Measurements from ENCODE around the gene RPS16. TPM values are rescaled to one million over a fixed set of nuclear protein-coding genes. Genes with fewer than 3 reads are reported as not detected.

Gene RPS16
- total and polyA plus RNA-seq, 9 of the 15 experiments (the other 6 are each of a cell fraction or from before 2014, with no cell fraction given) = 82.6 to 3,671 (median 2,204) TPM

- TF ChIP-seq ATF6 (CRISPR knock-in tag; IDR thresholded peaks at IDR 0.05) = no peak
- TF ChIP-seq CTCFL (IDR thresholded peaks at IDR 0.05; ENCODE audit: borderline replicate concordance, insufficient read depth, low read depth, low read length, poor library complexity, severe bottlenecking) = no peak
- no peak for TF ChIP-seq MAX (CRISPR knock-in tag; IDR thresholded peaks at IDR 0.05)
- no peak for TF ChIP-seq ZC3H4 (CRISPR knock-in tag; IDR thresholded peaks at IDR 0.05; ENCODE audit: borderline replicate concordance)
- TF ChIP-seq PHB2 (IDR thresholded peaks at IDR 0.05; ENCODE audit: low read depth) = no peak
- TF ChIP-seq THRB (CRISPR knock-in tag; conservative IDR thresholded peaks at IDR 0.05) = peak; percentile 73; the same call in 1 of the 2 replicates
- TF ChIP-seq SMAD4 (CRISPR knock-in tag; conservative IDR thresholded peaks at IDR 0.05) = peak; percentile 51
- TF ChIP-seq RAD21 (CRISPR knock-in tag; conservative IDR thresholded peaks at IDR 0.05 in 1 of 2, IDR thresholded peaks at IDR 0.05 in 1 of 2) = no peak
- no peak for TF ChIP-seq CBFA2T3 (IDR thresholded peaks at IDR 0.05)
- TF ChIP-seq STAT5A (IDR thresholded peaks at IDR 0.05; ENCODE audit: borderline replicate concordance, low read length) = no peak
- TF ChIP-seq MEIS2 (IDR thresholded peaks at IDR 0.05; ENCODE audit: partially characterized antibody) = no peak
- TF ChIP-seq ZNF644 (tag; IDR thresholded peaks at IDR 0.05; ENCODE audit: low read depth) = no peak
- TF ChIP-seq ZFX (CRISPR knock-in tag; IDR thresholded peaks at IDR 0.05) = no peak; the same call in 1 of the 2 replicates
- no peak for TF ChIP-seq CREM (IDR thresholded peaks at IDR 0.05; ENCODE audit: low read depth)
- TF ChIP-seq TSC22D4 (tag; IDR thresholded peaks at IDR 0.05) = no peak
- no peak for TF ChIP-seq ZNF740 (CRISPR knock-in tag; IDR thresholded peaks at IDR 0.05)
- peak in 1 of 2 experiments; percentile 44; a peak in 1 of 4 replicates for TF ChIP-seq ZNF740 (tag; IDR thresholded peaks at IDR 0.05)
- no peak for TF ChIP-seq ZNF778 (CRISPR knock-in tag; IDR thresholded peaks at IDR 0.05)
- no peak for TF ChIP-seq ZNF75A (CRISPR knock-in tag; IDR thresholded peaks at IDR 0.05)
These were observed 29.6 kb downstream of the RPS16 start (continued) for GRCh38 chr19:39405958-39406655.

Measured in K562 (cell line).